ENCODE measurements around the gene LAMB4. TPM values are rescaled to one million over a fixed set of nuclear protein-coding genes. Genes with fewer than 3 reads are reported as not detected.

Gene LAMB4
- polyA plus RNA-seq, 1 experiment: 0.33 TPM

GRCh38 chr7:108144931-108145330 is 14.8 kb upstream of the LAMB4 start:
- no peak overlapping the region for H3K4me3 ChIP-seq (ENCODE audit: low read depth, low read length)
- no peak for TF ChIP-seq CTCF (IDR thresholded peaks at IDR 0.05; ENCODE audit: low read depth, low read length)
- H3K27me3 ChIP-seq (ENCODE audit: control insufficient read depth, insufficient read depth, low read length): peaks cover 3% of the 10 kb centered on the region
- H3K9me3 ChIP-seq (ENCODE audit: control insufficient read depth, insufficient read depth, low read length): no peaks in the 10 kb centered on the region
- CTCF ChIA-PET: interaction anchor here (0.6 to 3.1 kb wide), 19 partner anchors 9 to 372 kb away, joined by 3 to 36 read pairs (median 12); partner anchors contain the start of gene LAMB1
- POLR2A ChIA-PET: interaction anchor here (0.5 to 0.6 kb wide), 2 partner anchors 51 to 115 kb away, joined by 3 to 5 read pairs; no protein-coding TSS in a partner anchor
- DNase-seq (ENCODE audit: low read depth, low spot score): no peak
- H3K27ac ChIP-seq (ENCODE audit: low read depth, low read length): no peak overlapping the region

DNA sequence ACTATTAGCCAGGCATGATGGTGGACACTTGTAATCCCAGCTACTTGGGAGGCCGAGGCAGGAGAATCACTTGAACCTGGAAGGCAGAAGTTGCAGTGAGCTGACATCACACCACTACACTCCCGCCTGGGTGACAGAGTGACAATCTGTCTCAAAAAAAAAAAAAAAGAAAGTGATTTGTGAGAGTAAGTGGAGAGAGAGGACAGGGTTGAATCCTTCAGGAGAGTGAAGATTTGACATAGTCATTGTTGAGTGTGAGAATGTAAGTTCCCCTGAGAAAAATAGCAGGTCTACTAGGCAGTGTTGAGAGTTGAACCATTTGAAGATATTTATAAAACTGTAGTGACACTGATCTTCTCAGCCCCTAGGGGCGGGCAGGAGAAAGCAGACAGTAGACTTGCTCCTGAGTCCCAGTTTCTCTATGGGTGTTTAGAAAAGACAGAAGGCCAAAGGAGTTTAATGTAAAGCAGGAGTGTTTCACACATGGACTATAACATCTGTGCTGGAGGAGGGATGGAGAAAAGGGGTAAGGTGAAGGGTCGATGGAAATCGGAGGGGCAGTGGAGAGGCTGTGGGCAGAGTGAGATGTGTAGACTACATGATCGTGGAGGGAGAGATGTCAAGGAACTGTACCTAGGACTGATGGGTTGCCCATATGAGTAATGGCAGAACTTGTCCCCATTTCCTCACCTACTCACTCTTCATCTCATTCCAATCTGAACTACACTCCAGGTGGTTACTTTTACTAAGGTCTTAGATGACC is 13.7 kb upstream of the LAMB4 start:
- CTCF ChIA-PET: interaction anchor here (3.1 kb wide), 1 partner anchor 172 kb away, joined by 18 read pairs; no protein-coding TSS in a partner anchor
- no peaks in the 10 kb centered on the region for H3K9me3 ChIP-seq (ENCODE audit: control insufficient read depth, insufficient read depth, low read length)
- POLR2A ChIA-PET: no interaction called here
- DNase-seq (ENCODE audit: low read depth, low spot score): no peak
- no peak overlapping the region for H3K4me3 ChIP-seq (ENCODE audit: low read depth, low read length)
- H3K27me3 ChIP-seq (ENCODE audit: control insufficient read depth, insufficient read depth, low read length): peaks cover 3% of the 10 kb centered on the region
- no peak for TF ChIP-seq CTCF (IDR thresholded peaks at IDR 0.05; ENCODE audit: low read depth, low read length)
- H3K27ac ChIP-seq (ENCODE audit: low read depth, low read length): no peak overlapping the region

GRCh38 chr7:108142675-108143259 is 12.6 kb upstream of the LAMB4 start:
- no peak overlapping the region for H3K4me3 ChIP-seq (ENCODE audit: low read depth, low read length)
- ChIA-PET CTCF (no interaction called here), POLR2A (no interaction called here)
- H3K9me3 ChIP-seq (ENCODE audit: control insufficient read depth, insufficient read depth, low read length): no peaks in the 10 kb centered on the region
- no peak for DNase-seq (ENCODE audit: low read depth, low spot score)
- TF ChIP-seq CTCF (IDR thresholded peaks at IDR 0.05; ENCODE audit: low read depth, low read length): no peak
- H3K27ac ChIP-seq (ENCODE audit: low read depth, low read length): no peak overlapping the region
- H3K27me3 ChIP-seq (ENCODE audit: control insufficient read depth, insufficient read depth, low read length): peaks cover 3% of the 10 kb centered on the region

DNA sequence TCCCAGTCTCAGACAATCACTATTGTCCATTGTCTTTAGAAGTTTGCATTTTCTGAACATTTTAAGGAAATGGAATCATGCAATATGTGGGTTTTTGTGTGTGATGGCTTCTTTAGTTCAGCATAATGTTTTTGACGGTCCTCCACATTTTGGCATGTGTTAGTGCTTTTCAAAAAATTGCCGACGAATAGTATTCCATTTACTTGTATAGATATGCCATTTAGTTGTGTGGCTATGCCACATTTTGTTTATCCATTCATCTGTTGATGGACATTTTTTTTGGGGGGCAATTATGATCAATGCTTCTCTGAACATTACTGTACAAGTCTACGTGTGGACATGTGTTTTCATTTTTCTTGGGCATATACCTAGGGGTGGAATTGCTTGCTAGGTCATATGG is 12.0 kb upstream of the LAMB4 start:
- POLR2A ChIA-PET: no interaction called here
- no peak for DNase-seq (ENCODE audit: low read depth, low spot score)
- H3K27me3 ChIP-seq (ENCODE audit: control insufficient read depth, insufficient read depth, low read length): peaks cover 3% of the 10 kb centered on the region
- H3K9me3 ChIP-seq (ENCODE audit: control insufficient read depth, insufficient read depth, low read length): no peaks in the 10 kb centered on the region
- CTCF ChIA-PET: no interaction called here
- TF ChIP-seq CTCF (IDR thresholded peaks at IDR 0.05; ENCODE audit: low read depth, low read length): no peak
- no peak overlapping the region for H3K4me3 ChIP-seq (ENCODE audit: low read depth, low read length)
- H3K27ac ChIP-seq (ENCODE audit: low read depth, low read length): no peak overlapping the region

- no peak for TF ChIP-seq CTCF (IDR thresholded peaks at IDR 0.05; ENCODE audit: low read depth, low read length)
- Histone ChIP-seq H3K27me3 (ENCODE audit: control insufficient read depth, insufficient read depth, low read length) (peaks cover 3% of the 10 kb centered on the region), H3K27ac (ENCODE audit: low read depth, low read length) (no peak overlapping the region), H3K4me3 (ENCODE audit: low read depth, low read length) (no peak overlapping the region), H3K9me3 (ENCODE audit: control insufficient read depth, insufficient read depth, low read length) (no peaks in the 10 kb centered on the region)
- ChIA-PET CTCF (interaction anchor here (0.6 kb wide), 1 partner anchor 169 kb away, joined by 3 read pairs; no protein-coding TSS in a partner anchor), POLR2A (no interaction called here)
- no peak for DNase-seq (ENCODE audit: low read depth, low spot score)
These were observed 10.5 kb upstream of the LAMB4 start for GRCh38 chr7:108140671-108141070.
